ENCODE data around the gene GAS6.

GRCh38 chr13:113783200-113783881 is 80.5 kb downstream of the GAS6 start:
- TF ChIP-seq CTCF (IDR thresholded peaks at IDR 0.05; ENCODE audit: poor library complexity, severe bottlenecking) (no peak), EZH2 (IDR thresholded peaks at IDR 0.05; ENCODE audit: borderline replicate concordance, insufficient read depth, low read length, poor library complexity, severe bottlenecking) (no peak), POLR2AphosphoS5 (IDR thresholded peaks at IDR 0.05) (no peak), EP300 (conservative IDR thresholded peaks at IDR 0.05; ENCODE audit: poor library complexity, severe bottlenecking) (no peak), TAF1 (IDR thresholded peaks at IDR 0.05; ENCODE audit: low read depth) (no peak), RAD21 (conservative IDR thresholded peaks at IDR 0.05) (no peak)
- TF ChIP-seq, protein P1, sequence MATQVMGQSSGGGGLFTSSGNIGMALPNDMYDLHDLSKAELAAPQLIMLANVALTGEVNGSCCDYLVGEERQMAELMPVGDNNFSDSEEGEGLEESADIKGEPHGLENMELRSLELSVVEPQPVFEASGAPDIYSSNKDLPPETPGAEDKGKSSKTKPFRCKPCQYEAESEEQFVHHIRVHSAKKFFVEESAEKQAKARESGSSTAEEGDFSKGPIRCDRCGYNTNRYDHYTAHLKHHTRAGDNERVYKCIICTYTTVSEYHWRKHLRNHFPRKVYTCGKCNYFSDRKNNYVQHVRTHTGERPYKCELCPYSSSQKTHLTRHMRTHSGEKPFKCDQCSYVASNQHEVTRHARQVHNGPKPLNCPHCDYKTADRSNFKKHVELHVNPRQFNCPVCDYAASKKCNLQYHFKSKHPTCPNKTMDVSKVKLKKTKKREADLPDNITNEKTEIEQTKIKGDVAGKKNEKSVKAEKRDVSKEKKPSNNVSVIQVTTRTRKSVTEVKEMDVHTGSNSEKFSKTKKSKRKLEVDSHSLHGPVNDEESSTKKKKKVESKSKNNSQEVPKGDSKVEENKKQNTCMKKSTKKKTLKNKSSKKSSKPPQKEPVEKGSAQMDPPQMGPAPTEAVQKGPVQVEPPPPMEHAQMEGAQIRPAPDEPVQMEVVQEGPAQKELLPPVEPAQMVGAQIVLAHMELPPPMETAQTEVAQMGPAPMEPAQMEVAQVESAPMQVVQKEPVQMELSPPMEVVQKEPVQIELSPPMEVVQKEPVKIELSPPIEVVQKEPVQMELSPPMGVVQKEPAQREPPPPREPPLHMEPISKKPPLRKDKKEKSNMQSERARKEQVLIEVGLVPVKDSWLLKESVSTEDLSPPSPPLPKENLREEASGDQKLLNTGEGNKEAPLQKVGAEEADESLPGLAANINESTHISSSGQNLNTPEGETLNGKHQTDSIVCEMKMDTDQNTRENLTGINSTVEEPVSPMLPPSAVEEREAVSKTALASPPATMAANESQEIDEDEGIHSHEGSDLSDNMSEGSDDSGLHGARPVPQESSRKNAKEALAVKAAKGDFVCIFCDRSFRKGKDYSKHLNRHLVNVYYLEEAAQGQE (IDR thresholded peaks at IDR 0.05; ENCODE audit: borderline replicate concordance): no peak
